ENCODE measurements around the gene ELMOD1. TPM values are rescaled to one million over a fixed set of nuclear protein-coding genes. Genes with fewer than 3 reads are reported as not detected.

ELMOD1 gene
- total RNA-seq, 4 donors from 2014 or later, result 8.9 TPM; not detected in 3

DNA sequence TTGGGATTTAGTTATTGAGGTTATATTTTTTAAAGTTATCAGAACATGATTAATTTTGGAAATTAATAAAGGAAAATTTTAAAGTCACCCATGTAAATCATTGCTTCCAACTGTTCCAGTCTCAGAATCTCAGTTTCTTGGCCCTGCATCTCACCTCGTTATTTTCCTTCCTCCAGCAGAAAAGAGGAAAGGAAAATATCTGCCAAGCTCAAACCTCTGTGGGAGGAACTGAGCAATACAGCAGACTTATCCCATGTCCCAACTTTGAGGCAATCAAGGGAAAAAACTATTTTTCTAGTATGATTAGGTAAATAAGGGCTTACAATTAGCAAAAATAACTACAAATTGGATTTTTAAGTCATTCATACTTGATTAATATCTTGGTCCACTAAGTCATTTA is 30.1 kb downstream of the ELMOD1 start:
- intact Hi-C loops (cut with DNase I; ENCODE audit: low total_unique reads), result no loop called here
- Histone ChIP-seq H3K27me3 (no peaks in the 10 kb centered on the region), H3K9me3 (no peaks in the 10 kb centered on the region), H3K4me3 (no peak overlapping the region), H3K4me1 (no peaks in the 10 kb centered on the region), H3K27ac (no peak overlapping the region), H3K36me3 (no peaks in the 10 kb centered on the region)
- DNase-seq, result no peak
- no peak for TF ChIP-seq CTCF (IDR thresholded peaks at IDR 0.05)
- TF ChIP-seq POLR2A (IDR thresholded peaks at IDR 0.05), result no peak

GRCh38 chr11:107623183-107623582 is 32.2 kb downstream of the ELMOD1 start:
- no peaks in the 10 kb centered on the region for H3K36me3 ChIP-seq
- no peak overlapping the region for H3K4me3 ChIP-seq
- no peak overlapping the region for H3K27ac ChIP-seq
- no peak for DNase-seq
- H3K9me3 ChIP-seq, result no peaks in the 10 kb centered on the region
- H3K27me3 ChIP-seq, result no peaks in the 10 kb centered on the region
- TF ChIP-seq CTCF (IDR thresholded peaks at IDR 0.05) (no peak), POLR2A (IDR thresholded peaks at IDR 0.05) (no peak)
- intact Hi-C loops (cut with DNase I; ENCODE audit: low total_unique reads), result no loop called here
- H3K4me1 ChIP-seq, result no peaks in the 10 kb centered on the region

DNA sequence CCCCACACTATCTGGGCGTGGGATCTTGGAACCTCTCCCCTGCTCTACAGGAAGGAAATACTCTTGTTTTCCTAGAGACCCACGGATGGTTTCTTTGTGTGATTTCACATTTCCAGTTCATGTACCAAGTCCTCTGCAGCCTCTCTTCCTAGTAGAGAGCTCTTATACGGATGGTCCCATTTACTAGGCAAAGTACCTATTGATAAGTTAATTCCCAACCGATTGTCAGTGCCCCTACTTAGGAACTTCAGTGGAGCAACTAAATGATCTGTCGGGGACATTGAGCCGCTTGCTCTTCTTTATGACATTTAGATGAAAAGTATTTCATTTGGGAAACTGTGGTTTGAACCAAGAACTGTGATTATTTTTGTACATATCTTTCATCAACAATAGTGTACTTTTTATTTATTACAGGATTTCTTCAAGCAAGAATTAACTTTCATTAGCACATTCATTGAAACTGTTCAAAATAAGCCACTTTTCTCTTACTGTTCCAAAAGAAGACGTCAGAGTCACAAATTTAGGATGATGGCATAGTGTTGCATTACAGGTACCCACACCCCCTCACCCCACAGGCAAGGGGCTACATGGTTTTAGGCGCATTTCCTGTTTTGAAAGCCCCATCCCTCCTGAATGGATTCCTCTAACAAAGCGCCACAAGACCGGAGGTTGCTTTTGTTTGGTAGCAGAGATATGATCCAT is 34.2 kb downstream of the ELMOD1 start:
- intact Hi-C loops (cut with DNase I; ENCODE audit: low total_unique reads), result no loop called here
- H3K4me1 ChIP-seq, result no peaks in the 10 kb centered on the region
- no peak for TF ChIP-seq CTCF (IDR thresholded peaks at IDR 0.05)
- TF ChIP-seq POLR2A (IDR thresholded peaks at IDR 0.05), result no peak
- H3K27me3 ChIP-seq, result no peaks in the 10 kb centered on the region
- no peaks in the 10 kb centered on the region for H3K9me3 ChIP-seq
- no peaks in the 10 kb centered on the region for H3K36me3 ChIP-seq
- H3K4me3 ChIP-seq, result no peak overlapping the region
- DNase-seq, result no peak
- H3K27ac ChIP-seq, result no peak overlapping the region

DNA sequence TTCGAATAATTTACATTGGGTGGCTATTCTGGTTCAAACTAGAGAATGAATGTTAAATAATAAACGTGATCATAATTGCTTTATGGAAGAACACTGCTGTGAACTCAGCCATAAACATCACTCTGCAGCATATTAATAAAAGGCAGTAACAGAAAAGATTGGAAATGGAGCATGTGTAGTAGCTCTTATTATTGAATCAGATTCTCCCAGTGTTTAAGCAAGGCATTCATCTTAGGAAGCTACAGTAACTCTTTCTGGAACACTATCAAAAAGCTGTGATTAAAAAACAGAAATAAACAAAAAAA is 34.7 kb downstream of the ELMOD1 start:
- intact Hi-C loops (cut with DNase I; ENCODE audit: low total_unique reads), result no loop called here
- Histone ChIP-seq H3K27ac (no peak overlapping the region), H3K4me1 (no peaks in the 10 kb centered on the region), H3K9me3 (no peaks in the 10 kb centered on the region), H3K36me3 (no peaks in the 10 kb centered on the region), H3K27me3 (no peaks in the 10 kb centered on the region), H3K4me3 (no peak overlapping the region)
- TF ChIP-seq CTCF (IDR thresholded peaks at IDR 0.05) (no peak), POLR2A (IDR thresholded peaks at IDR 0.05) (no peak)
- no peak for DNase-seq

DNA sequence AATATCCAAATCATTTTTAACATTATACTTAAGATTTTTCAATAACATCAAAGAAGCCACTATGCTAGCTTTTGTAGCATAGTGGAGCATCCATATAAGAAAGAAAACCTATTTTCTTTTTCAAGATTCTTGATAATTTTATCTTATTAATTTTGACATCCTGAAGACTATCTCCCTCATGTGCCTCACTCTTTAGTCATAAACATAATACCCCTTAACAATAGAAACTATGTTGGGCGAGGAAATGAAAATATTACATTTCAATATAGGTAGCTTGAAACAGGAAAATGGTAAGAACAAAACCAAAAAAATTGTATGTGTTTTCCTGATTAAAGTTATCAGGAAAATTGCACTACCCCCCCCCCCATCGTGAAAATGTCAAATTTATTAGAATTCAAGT is 40.1 kb downstream of the ELMOD1 start:
- Histone ChIP-seq H3K9me3 (no peaks in the 10 kb centered on the region), H3K4me3 (no peak overlapping the region), H3K27ac (no peak overlapping the region), H3K4me1 (no peaks in the 10 kb centered on the region), H3K27me3 (no peaks in the 10 kb centered on the region), H3K36me3 (no peaks in the 10 kb centered on the region)
- no peak for DNase-seq
- no peak for TF ChIP-seq CTCF (IDR thresholded peaks at IDR 0.05)
- no peak for TF ChIP-seq POLR2A (IDR thresholded peaks at IDR 0.05)
- intact Hi-C loops (cut with DNase I; ENCODE audit: low total_unique reads), result no loop called here
